K562 (cell line): Measurements from ENCODE around the gene AP3B1. TPM values are rescaled to one million over a fixed set of nuclear protein-coding genes. Genes with fewer than 3 reads are reported as not detected.
A peak's percentile ranks its signal among the peaks of the same experiment; 100 is the strongest.

Experiments used
- ATAC-seq: fragments of 200-7000 bp; cut with Tn5 transposase; 3 replicates; pipeline ENCODE4 v1.9.1; 2020; ENCODE audit warnings: moderate library complexity
- BruUV-seq: library from RNA; stranded (reverse); fragments of 400-500 nt; replicated peaks from 2 replicates; lab custom pipeline; 2021; lab: Mats Ljungman, UMichigan
- CTCF ChIA-PET: fragments of 300-600 bp; formaldehyde crosslinking; extraction: SDS; loops from one replicate; lab custom pipeline; 2021; ENCODE audit warnings: low intra/inter-chr PET ratio; lab: Yijun Ruan, JAX
- POLR2A ChIA-PET: fragments of 300-600, 350-650 bp; sonication (Branson Sonifier 250); formaldehyde crosslinking; extraction: SDS; loops from one replicate; lab custom pipeline; 2021; ENCODE audit warnings: antibody characterized with exemption, inconsistent platforms; lab: Yijun Ruan, JAX
- DNase-seq, 4 experiments: peaks; one replicate each; pipeline versions ENCODE4 v3.0.0 to v3.0.0-alpha.2; 2011 to 2018; ENCODE audit warnings: low spot score in 3 of 4, mixed read lengths in 3 of 4; ENCODE audit errors: extremely low read depth in 1 of 4
- FAIRE-seq: peaks from 2 replicates; lab custom pipeline; 2011; peaks lifted over from hg19 to GRCh38; lab: Jason Lieb, UNC
- H2AFZ ChIP-seq: 2 replicates; pipeline ENCODE4 v1.6.0; 2011; ENCODE audit warnings: low read depth, low read length, control low read depth, inconsistent platforms
- H3K27ac ChIP-seq: fragments of 200-600 bp; 3 replicates; pipeline ENCODE4 v1.8.0; 2011; ENCODE audit warnings: low read depth, mild to moderate bottlenecking, control low read depth, inconsistent platforms, low read length, moderate library complexity, mixed read lengths; ENCODE audit errors: extremely low read depth
- H3K27me3 ChIP-seq, 2 experiments: fragments of 300-600 bp in 1 of 2; 2 replicates in 1 of 2; 3 replicates in 1 of 2; pipeline versions ENCODE4 v1.6.0 to v1.8.0; 2011; ENCODE audit warnings: inconsistent platforms in 2 of 2, low read length in 2 of 2, mild to moderate bottlenecking in 1 of 2, mixed read lengths in 1 of 2, moderate library complexity in 1 of 2; ENCODE audit not compliant: control insufficient read depth in 2 of 2, insufficient read depth in 2 of 2
- H3K36me3 ChIP-seq: fragments of 300-600 bp; 3 replicates; pipeline ENCODE4 v1.8.0; 2011; ENCODE audit warnings: mild to moderate bottlenecking, low read length, inconsistent platforms; ENCODE audit not compliant: control insufficient read depth, insufficient read depth
- H3K4me1 ChIP-seq, 2 experiments: fragments of 200-600 bp in 1 of 2; replicated peaks in 1 of 2; 2 replicates in 1 of 2; 3 replicates in 1 of 2; pipeline versions ENCODE4 v1.5.1 to v1.8.0; 2011; ENCODE audit warnings: inconsistent platforms in 2 of 2, low read length in 2 of 2, mild to moderate bottlenecking in 1 of 2, mixed read lengths in 1 of 2, moderate library complexity in 1 of 2; ENCODE audit not compliant: control insufficient read depth in 2 of 2, insufficient read depth in 2 of 2
- H3K4me2 ChIP-seq: 2 replicates; pipeline ENCODE4 v1.6.1; 2011; ENCODE audit warnings: low read length, control low read depth, inconsistent platforms, mixed read lengths; ENCODE audit not compliant: insufficient read depth
- H3K4me3 ChIP-seq: fragments of 200-600 bp; sonication (generic), shearing (Covaris generic); 2 replicates; pipeline ENCODE4 v1.5.1; 2016; ENCODE audit warnings: control low read depth, inconsistent platforms
- H3K79me2 ChIP-seq: fragments of 200-600 bp; 3 replicates; pipeline ENCODE4 v1.8.0; 2011; ENCODE audit warnings: low read length, inconsistent platforms; ENCODE audit not compliant: control insufficient read depth, insufficient read depth
- H3K9ac ChIP-seq, 2 experiments: 2 replicates each; pipeline versions ENCODE4 v1.6.0 to v1.6.1; 2011; ENCODE audit warnings: low read depth in 2 of 2, low read length in 2 of 2, control low read depth in 1 of 2, inconsistent platforms in 1 of 2, mild to moderate bottlenecking in 1 of 2, mixed read lengths in 1 of 2; ENCODE audit not compliant: insufficient read depth in 1 of 2
- H3K9me1 ChIP-seq: one replicate; pipeline ENCODE4 v1.6.0; 2011; ENCODE audit warnings: inconsistent platforms, mild to moderate bottlenecking, low read length, moderate library complexity; ENCODE audit not compliant: control insufficient read depth, insufficient read depth
- H3K9me3 ChIP-seq: replicated peaks from 2 replicates; pipeline ENCODE4 v1.5.1; 2011; ENCODE audit warnings: low read depth, low read length, inconsistent platforms; ENCODE audit not compliant: control insufficient read depth, insufficient read depth
- H4K20me1 ChIP-seq: replicated peaks from 2 replicates; pipeline ENCODE4 v1.6.1; 2011; ENCODE audit warnings: low read length, inconsistent platforms, mixed read lengths; ENCODE audit not compliant: control insufficient read depth, insufficient read depth
- CHD4 ChIP-seq: fragments of 200-600 bp; sonication (generic); IDR thresholded peaks from 3 replicates; pipeline ENCODE4 v1.6.1; 2012; ENCODE audit warnings: low read depth, mild to moderate bottlenecking, mixed read lengths, low read length, inconsistent platforms; ENCODE audit not compliant: insufficient read depth, insufficient replicate concordance, poor library complexity, severe bottlenecking
- CREB1 ChIP-seq, 2 experiments: sonication (generic) in 1 of 2; formaldehyde crosslinking in 1 of 2; IDR thresholded peaks; 2 replicates each; pipeline versions ENCODE4 v1.6.1 to v1.8.0; 2012 to 2022; ENCODE audit warnings: inconsistent platforms in 1 of 2, mild to moderate bottlenecking in 1 of 2, missing genetic modification reagents in 1 of 2, moderate library complexity in 1 of 2
- DNMT1 ChIP-seq: fragments of 450-650 bp; IDR thresholded peaks from 2 replicates; pipeline ENCODE4 v1.6.1; 2016; ENCODE audit warnings: antibody characterized with exemption, mild to moderate bottlenecking
- ILF3 ChIP-seq: fragments of 450-650 bp; IDR thresholded peaks from 2 replicates; pipeline ENCODE4 v1.6.1; 2018; ENCODE audit warnings: antibody characterized with exemption, mild to moderate bottlenecking, moderate library complexity, borderline replicate concordance
- NCOA1 ChIP-seq: fragments of 450-650 bp; IDR thresholded peaks from 2 replicates; pipeline ENCODE4 v1.6.1; 2016; ENCODE audit warnings: low read depth
- NFYB ChIP-seq: IDR thresholded peaks from 2 replicates; pipeline ENCODE4 v1.6.1; 2011; ENCODE audit warnings: mild to moderate bottlenecking, moderate library complexity; ENCODE audit not compliant: insufficient read length; ENCODE audit errors: extremely low read depth
- PHF20 ChIP-seq: fragments of 450-650 bp; IDR thresholded peaks from 2 replicates; pipeline ENCODE4 v1.6.1; 2018; ENCODE audit not compliant: partially characterized antibody
- RAD51 ChIP-seq: fragments of 450-650 bp; IDR thresholded peaks from 2 replicates; pipeline ENCODE4 v1.7.1; 2016; ENCODE audit warnings: low read depth, mild to moderate bottlenecking, borderline replicate concordance
- TFAM ChIP-seq: fragments of 250-450 bp; sonication (Bioruptor Pico); conservative IDR thresholded peaks from 2 replicates; pipeline ENCODE4 v1.5.0; 2021; ENCODE audit warnings: mild to moderate bottlenecking, moderate library complexity
- USF1 ChIP-seq: sonication (generic); formaldehyde crosslinking; IDR thresholded peaks from 2 replicates; pipeline ENCODE4 v1.9.0; 2022; ENCODE audit warnings: mild to moderate bottlenecking, missing genetic modification reagents
- USF2 ChIP-seq: sonication (generic); formaldehyde crosslinking; IDR thresholded peaks from 2 replicates; pipeline ENCODE4 v1.5.0; 2020; ENCODE audit warnings: missing genetic modification reagents
- YY1 ChIP-seq, 3 experiments: IDR thresholded peaks; 2 replicates each; pipeline ENCODE4 v1.6.1; 2011; ENCODE audit warnings: low read length in 2 of 3, mild to moderate bottlenecking in 2 of 3, moderate library complexity in 2 of 3, borderline replicate concordance in 1 of 3, control low read depth in 1 of 3, low read depth in 1 of 3; ENCODE audit not compliant: insufficient read depth in 3 of 3, insufficient replicate concordance in 2 of 3, control insufficient read depth in 1 of 3, insufficient read length in 1 of 3; ENCODE audit errors: extremely low read depth in 1 of 3
- ZBTB33 ChIP-seq: sonication (generic); formaldehyde crosslinking; IDR thresholded peaks from 2 replicates; pipeline ENCODE4 v1.8.1; 2023; ENCODE audit warnings: mild to moderate bottlenecking, missing genetic modification reagents
- ZBTB7A ChIP-seq: IDR thresholded peaks from 2 replicates; pipeline ENCODE4 v1.6.1; 2011; ENCODE audit warnings: low read depth, mild to moderate bottlenecking, low read length, moderate library complexity, borderline replicate concordance; ENCODE audit not compliant: control insufficient read depth
- ZFX ChIP-seq: sonication (generic); formaldehyde crosslinking; IDR thresholded peaks from 2 replicates; pipeline ENCODE4 v1.8.0; 2022; ENCODE audit warnings: mild to moderate bottlenecking, missing genetic modification reagents, moderate library complexity
- ZNF511 ChIP-seq: sonication (generic); formaldehyde crosslinking; IDR thresholded peaks from 2 replicates; pipeline ENCODE4 v1.8.0; 2022; ENCODE audit warnings: mild to moderate bottlenecking, missing genetic modification reagents
- ZNF830 ChIP-seq: fragments of 250-450 bp; sonication (Bioruptor Pico); IDR thresholded peaks from 2 replicates; pipeline ENCODE4 v1.5.0; 2021; ENCODE audit warnings: mild to moderate bottlenecking
- WGBS: fragments of 100-300 bp; shearing (Covaris generic); methylation state at CpG from one replicate; pipeline ENCODE4 v1.1.6; 2016; ENCODE audit warnings: low coverage, mixed read lengths; ENCODE audit not compliant: insufficient coverage; ENCODE audit errors: missing lambda C conversion rate; 5-methylcytosine and 5-hydroxymethylcytosine counted together
- in situ Hi-C: fragments of 300-500 bp; cut with MboI; formaldehyde crosslinking; loops from 4 replicates; pipeline ENCODE4 v1.15.0; 2018; ENCODE audit warnings: inconsistent platforms, mixed read lengths
- intact Hi-C: fragments of 100-400 bp; cut with micrococcal nuclease; formaldehyde crosslinking; loops from 2 replicates; pipeline ENCODE4 v1.14.2; 2022
- polyA plus RNA-seq, 8 experiments: library from polyadenylated mRNA; depleted of rRNA in 4 of 8; stranded (reverse) in 5 of 8; unstranded in 3 of 8; fragments of >200 nt; fragmentation: Nextera tagmentation in 2 of 8; fragmentation: Illumina TruSeq in 1 of 8; extraction: Ambion mirVana in 2 of 8; extraction: Trizol in 1 of 8; gene quantifications; 2 replicates each; pipeline versions ENCODE4 v1.2.1 to v1.2.3, GENCODE V29; 2011 to 2014; ENCODE audit warnings: inconsistent platforms in 1 of 8, missing spikeins in 1 of 8
- total RNA-seq, 7 experiments: library from RNA; depleted of rRNA in 6 of 7; stranded (reverse); fragments of >200 nt in 6 of 7; fragmentation: Illumina TruSeq in 2 of 7; extraction: Trizol in 2 of 7; gene quantifications; 2 replicates each; pipeline versions ENCODE4 v1.2.1 to v1.2.3, GENCODE V29; 2011 to 2021; ENCODE audit warnings: low replicate concordance in 1 of 7

Gene AP3B1
- total and polyA plus RNA-seq, 9 of the 15 experiments (the other 6 are each of a cell fraction or from before 2014, with no cell fraction given): 21.1 to 61.8 (median 42.2) TPM

GRCh38 chr5:78308703-78309102, 14.2 kb upstream of the AP3B1 start:
- Histone ChIP-seq H3K9me3 (no peaks in the 10 kb centered on the region), H3K4me2 (no peak overlapping the region), H3K9me1 (no peaks in the 10 kb centered on the region), H3K9ac (no peak overlapping the region), H3K27me3 (no peaks in the 10 kb centered on the region), H3K4me1 (no peaks in the 10 kb centered on the region), H3K36me3 (no peaks in the 10 kb centered on the region), H2AFZ (no peak overlapping the region), H3K27ac (no peak overlapping the region), H3K4me3 (no peak overlapping the region), H3K79me2 (no peaks in the 10 kb centered on the region), H4K20me1 (no peaks in the 10 kb centered on the region)
- in situ Hi-C loops (no loop called here), intact Hi-C loops (no loop called here)
- CTCF ChIA-PET: no interaction called here
- peak; percentile 56 for FAIRE-seq
- POLR2A ChIA-PET: no interaction called here
- no peak for DNase-seq
- no TSS peak for BruUV-seq
- WGBS: 40% methylated on average over 1 of the region's 1 CpG
- ATAC-seq: no peak
- TF ChIP-seq YY1 (IDR thresholded peaks at IDR 0.05; ENCODE audit: borderline replicate concordance in 1 of 3, control insufficient read depth in 1 of 3, extremely low read depth in 1 of 3, insufficient read depth in 3 of 3, insufficient read length in 1 of 3, insufficient replicate concordance in 2 of 3, low read depth in 1 of 3, low read length in 2 of 3) (no peak), NCOA1 (no peak), ZBTB7A (no peak), RAD51 (peak; percentile 72), ZNF830 (CRISPR knock-in tag) (no peak), USF1 (CRISPR knock-in tag) (peak; percentile 63), ZFX (no peak), ILF3 (no peak), CHD4 (no peak), CREB1 (IDR thresholded peaks at IDR 0.05) (no peak), CREB1 (CRISPR knock-in tag; IDR thresholded peaks at IDR 0.05) (no peak), PHF20 (no peak), ZNF511 (no peak), ZBTB33 (CRISPR knock-in tag) (no peak), TFAM (no peak), DNMT1 (no peak), USF2 (CRISPR knock-in tag) (peak; percentile 48; the same call in 1 of the 2 replicates), NFYB (peak; percentile 31)
